CD4-positive, alpha-beta T cell treated with Interleukin-4 for 4 hours (primary cell): ENCODE measurements around the gene PROP1.
"Not testable (repeated sequence)": the region's sequence is repeated elsewhere in the genome, so short reads cannot be mapped to it uniquely, and the experiment has no call there.

Source experiments
- DNase-seq: peaks from one replicate; pipeline ENCODE4 v3.0.0-alpha.2; 2020

The PROP1 gene

DNA sequence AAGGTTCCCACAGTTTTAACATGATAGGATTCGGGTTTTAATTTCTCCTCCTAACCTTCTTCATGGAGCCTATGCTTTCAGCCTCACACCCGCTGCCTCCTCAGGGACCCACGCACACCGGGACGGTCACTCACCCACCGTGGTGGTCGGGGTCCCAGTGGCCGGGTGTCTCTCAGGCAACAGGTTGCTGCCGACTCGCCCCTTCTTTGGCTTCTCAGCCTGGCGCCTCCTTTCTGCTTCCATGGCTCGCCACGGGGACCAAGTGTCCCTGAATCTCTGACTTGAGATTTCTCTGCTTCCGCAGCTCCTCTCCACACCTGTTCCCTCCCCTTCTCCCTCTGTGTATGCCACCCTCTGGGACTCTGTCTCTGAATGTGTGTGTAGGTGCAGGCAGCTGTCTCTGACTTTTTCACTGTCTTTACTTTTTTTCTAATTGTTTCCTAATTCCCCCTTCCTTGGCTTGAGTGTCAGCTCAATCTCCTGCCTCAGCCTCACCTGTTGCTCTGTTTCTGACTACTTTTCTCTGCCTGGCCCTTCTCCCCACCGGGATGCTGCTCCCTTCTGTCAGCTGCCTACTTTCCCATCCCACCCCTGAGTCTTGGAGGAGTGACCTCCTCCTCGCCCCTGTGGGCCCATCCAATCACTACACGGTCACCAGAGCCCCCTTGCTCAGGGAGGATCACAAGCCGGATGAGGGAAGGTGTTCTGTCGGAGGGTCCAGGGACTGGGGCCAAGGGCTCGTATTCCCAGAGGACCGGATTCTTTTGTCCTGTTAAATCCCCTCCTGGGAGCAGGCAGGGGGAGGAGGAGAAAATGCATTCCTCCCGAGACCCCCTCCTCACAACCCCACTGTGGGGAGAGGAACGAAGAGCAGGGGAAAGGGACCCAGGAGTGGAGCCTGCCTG is at the start of gene PROP1:
Gene PROP1 (minus strand): TSS at position 552 of the 905 bp plus-strand sequence. CDS start 309 bp downstream, at position 243.
- DNase-seq, result no peak

DNA sequence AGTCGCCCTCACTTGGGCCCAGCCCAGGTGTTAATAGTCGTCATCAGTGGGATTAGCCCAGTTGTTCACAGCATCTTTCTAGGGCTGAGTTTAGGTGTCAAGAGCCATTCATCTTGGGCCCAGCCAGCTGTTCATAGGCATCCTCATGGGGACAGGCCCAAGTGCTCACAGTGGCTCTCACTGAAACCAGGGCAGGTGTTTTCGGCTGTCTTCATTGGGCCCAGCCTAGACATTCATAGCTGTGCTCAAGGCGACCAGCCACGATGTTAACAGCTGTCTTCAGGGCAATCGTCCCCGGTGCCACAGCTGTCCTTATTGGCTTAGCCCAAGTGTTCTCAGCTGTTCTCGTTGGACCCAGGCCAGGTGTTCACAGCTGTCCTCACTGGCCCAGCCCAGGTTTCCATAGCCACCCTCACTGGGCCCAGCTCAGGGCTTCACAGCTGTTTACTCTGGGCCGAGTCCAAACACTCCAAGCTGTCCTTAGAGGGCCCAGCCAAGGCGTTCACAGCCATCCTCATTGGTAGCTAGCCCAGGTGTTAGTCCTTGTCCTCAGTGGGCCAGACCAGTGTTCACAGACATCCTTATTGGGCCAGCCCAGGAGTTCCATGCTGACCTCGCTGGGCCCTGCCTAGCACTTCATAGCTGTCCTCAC is 23.5 kb upstream of the PROP1 start:
- DNase-seq, result not testable (repeated sequence)

DNA sequence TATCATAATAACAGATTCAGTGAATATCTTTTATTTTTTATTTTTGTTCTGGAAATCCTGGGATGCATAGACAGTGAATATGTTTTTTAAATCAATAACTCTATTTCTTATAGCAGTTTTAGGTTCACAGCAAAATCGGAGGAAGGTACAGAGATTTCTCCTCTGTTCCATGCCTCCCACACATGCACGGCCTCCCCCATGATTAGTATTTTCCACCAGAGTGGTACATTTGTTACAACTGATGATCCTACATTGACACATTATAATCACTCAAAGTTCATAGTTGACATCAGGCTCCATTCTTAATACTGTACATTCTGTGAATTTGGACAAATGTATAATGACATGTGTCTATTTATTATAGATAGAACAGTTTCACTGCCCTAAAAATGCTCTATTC is 16.7 kb upstream of the PROP1 start:
- DNase-seq, result not testable (repeated sequence)

DNA sequence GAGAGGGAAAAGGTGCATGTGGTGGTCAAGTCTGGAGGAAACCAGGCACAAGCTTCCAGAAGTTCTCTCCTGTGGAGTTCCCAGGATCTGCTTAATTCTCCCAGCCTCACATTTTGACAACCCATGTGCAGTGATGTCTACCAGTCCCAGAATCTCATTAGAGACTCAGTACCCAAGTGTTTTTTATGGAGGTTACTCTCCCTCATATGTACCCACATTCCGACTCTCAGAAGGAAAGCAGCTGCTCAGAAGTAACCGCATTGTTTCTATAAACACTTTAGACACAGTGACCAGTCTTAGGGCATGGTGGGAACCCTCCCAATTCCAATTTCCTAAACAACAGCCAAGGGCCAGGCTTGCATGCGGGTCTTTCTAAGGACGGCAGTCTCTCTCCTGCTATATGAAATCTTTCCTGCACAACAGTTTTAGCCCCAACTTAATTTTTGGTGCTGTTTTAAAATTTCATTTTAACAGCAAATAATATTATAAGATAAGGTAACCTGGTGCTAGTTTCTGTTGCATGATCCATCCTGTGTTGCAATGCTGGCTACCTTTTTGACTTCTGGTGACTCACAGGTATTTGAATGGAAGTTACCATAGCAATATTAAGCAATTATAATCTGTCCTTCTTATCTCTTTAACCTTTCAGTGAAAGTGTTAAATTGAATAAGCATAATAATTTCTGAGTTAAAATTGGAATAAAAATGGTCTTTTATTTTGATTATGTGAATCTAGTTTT is 15.9 kb upstream of the PROP1 start:
- not testable (repeated sequence) for DNase-seq

DNA sequence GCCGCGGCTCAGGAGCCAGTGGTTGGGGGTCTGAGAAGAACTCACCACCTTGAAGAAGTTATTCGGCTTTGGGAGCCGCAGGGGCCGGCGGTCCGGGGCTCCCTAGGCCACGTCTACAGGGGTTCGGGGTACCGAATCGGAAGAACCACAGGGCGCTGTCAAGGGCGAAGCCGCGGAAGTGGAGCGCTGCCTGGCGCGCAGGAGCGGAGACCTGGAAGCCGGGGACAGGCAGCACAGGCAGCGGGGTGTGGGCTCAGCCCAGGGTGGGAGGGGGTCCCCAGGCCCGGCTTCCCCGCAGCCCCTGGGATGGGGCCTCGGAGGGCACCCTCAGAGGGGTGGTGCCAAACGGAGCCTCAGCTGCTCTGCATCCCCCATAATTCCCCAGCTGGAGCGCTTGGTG is 11.2 kb upstream of the PROP1 start:
- DNase-seq, result not testable (repeated sequence)

DNA sequence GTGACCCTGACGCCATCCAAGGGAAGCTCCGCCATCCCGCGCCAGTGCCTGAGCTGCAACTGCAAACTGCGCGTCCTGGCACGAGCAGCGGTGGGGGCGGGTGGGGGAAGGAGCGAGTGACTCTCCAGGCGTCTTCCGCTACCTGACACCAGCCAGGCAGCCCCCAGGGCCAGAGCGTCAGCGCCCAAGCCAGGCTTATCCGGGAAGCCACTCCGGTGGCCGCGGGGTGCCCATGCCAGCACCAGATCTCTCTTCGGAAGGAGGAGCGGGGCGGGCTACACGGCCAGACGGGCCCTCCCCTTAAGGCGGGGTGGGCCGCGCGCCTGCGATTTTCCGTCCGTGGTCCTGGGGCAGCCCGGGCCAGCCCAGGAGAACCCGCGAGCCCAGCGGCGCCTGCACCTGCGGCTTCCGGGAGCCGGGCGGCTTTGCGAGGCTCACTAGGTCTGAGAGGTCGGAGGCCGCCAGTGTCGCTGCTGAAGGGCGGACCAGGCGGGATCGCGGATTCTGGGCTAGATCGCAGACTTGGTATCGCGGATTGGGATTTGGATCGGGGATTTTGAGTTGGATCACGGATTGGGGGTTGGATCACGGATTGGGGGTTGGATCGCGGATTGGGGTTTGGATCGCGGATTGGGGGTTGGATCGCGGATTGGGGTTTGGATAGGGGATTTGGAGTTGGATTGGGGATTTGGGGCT is 10.6 kb upstream of the PROP1 start:
- not testable (repeated sequence) for DNase-seq

DNA sequence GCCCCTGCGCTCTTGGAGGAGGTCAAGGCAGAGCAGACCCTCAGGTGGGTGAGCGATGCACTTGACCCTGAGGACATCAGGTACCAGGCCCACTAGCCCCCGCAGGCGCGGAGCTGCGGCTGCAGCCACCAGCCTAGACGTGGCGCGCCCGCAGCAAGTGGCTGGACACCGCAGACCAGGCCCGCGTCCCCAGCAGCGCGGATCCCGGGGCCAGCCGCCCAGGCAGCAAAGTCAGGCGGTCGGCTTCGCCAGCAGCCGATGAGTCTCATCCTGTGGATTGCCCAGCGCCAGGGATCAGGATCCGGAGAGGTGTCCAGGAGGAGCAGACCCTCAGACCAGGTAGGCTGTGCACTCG is 10.1 kb upstream of the PROP1 start:
- DNase-seq, result not testable (repeated sequence)

DNA sequence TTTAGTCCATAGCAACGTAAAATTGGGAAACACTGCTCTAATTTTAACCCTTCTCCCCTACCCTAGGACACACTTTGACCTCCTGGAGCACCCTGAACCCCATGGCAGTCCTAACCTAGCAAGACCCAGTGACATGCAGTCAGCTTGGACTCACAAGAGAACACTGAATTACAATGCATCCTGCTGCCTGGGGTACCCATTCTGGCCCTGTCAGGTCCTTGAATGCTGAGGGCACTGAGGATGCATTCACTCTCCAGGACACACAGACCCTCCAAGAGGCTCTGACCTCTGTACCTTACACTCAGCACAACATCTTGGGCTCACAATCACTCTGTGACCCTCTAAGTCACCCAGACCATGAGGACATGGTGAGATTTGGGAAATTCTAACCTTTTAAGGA is 1.8 kb upstream of the PROP1 start:
- no peak for DNase-seq

DNA sequence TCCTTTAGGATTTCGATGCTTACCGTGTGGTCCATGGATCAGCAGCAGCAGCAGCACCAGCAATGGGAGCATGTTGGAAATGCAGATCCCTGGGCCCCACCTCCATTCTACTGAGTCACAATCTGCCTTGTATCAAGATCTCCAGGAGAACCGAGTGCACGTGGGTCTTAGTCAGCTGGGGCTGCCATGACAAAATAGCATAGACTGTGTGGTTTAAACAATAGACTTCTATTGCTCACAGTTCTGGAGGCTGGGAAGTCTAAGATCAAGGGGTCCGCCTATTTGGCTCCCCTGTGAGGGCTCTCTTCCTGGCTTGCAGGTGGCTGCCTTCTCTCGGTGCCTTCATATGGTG is 1.3 kb upstream of the PROP1 start:
- no peak for DNase-seq

DNA sequence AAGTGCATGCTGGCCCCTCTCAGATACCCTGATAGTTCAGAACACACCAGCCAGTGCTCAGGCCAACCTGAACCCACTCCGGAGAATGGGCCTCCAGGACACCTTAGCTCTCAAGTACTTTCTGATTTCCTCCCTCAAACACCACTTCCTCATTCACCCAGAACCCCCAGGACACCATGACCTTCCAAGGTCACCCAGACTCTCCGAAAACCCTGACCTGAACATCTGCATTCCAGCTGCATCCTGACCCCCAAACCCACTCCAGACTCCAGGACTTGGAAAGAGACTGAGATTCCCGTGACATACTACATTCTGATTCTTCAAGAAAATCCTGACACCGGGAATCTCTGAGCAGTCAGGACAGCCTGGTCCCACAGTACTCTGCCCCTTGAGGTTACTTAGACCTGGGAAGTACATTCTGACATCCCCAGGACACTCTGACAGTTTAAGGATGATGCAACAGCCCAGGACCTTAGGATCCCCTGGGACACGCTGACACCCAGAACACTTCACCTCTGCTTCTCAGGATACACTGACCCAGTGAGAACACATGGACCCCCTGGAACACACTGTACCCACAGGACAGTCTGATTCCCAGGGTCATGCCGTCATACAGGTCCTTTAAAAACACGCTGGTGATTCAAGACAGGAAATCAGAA is 747 bp upstream of the PROP1 start:
- DNase-seq, result no peak

DNA sequence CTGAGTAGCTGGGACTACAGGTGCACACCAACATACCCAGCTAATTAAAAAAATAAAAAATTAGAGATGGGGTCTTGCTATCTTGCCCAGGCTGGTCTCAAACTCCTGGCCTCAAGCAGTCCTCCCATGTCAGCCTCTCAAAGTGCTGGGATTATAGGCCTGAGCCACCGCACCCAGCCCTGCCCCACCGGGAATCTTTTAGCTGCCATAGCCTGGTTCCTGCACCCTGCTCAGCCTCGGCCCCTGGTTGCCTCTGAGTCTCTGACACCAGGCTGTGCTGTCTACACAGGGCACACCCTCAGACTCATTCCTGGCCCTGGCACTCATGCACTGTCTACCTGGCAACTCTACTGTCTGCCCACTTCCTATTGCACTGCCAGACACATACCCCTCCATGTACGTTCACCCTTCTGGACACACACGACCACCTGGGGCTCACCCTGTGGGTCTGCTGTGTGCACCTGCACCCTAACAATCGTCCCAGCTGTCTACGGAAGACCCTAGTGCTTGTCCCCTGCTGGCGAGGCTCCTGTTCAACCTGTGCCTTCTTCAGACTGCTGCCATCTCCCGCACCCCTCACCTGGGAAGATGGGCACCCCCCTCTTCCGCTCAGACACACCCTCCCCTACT is 1.4 kb downstream of the PROP1 start:
- no peak for DNase-seq

DNA sequence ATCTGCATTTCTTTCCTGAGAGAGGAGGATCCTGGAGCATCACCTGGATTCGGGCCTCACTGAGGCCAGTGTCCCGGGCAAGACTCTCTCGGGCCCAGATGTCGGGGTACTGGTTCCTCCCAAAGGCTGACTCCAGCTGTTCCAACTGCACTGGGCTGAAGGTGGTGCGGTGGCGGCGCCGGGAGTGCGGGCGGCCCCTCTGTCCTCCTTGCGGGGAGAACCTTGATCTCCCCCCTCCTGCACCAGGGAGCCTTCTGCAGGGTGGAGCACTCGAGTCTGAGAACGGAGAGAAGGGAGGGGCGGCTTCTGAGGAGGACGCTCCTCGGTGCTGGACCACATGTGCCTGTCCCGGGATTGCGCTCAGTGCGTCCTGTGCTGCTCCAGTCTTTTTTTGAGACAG is 2.0 kb downstream of the PROP1 start:
- DNase-seq, result no peak

DNA sequence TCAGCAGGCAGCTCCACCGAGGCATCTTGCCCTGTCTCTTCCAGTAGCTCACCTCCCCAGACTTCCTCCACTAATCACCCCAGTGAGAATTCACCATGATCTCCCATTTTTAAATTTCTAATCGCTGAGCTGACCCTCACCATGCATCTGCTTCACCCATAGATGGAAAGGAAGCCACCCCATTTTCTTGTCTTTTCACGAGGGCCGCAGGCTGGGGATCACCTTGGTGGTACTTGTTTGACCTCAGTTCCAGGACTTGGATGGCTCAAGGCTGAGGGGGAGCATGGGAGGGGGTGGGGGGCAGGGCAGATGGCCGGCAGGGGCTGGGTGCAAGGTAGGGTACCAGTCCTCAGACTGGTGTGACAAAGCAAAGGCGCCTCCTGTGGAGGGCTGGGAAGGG is 3.6 kb downstream of the PROP1 start:
- no peak for DNase-seq

DNA sequence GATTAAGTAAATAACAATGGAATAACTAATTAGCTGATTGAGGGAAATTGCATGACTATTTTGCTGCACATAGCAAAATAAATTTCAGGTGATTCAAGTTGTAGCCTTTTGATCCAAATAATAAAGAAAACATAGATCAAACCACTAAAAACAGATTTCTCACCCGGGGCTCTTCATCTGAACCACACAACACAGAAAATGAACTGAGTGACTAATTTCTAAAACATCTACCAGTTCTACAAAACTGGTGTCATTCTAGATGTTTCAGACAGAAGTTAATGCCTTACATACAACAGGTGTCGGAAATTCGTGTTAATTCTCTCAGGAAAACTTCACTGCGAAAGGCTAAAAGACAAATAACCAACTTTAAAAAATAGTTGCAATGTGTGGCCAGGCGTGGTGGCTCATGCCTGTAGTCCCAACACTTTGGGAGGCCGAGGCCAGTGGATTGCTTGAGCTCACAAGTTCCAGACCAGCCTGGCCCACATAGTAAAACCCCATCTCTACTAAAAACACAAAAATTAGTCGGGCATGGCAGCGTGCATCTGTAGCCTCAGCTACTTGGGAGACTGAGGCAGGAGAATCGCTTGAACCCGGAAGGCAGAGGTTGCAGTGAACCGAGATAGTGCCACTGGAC is 6.9 kb downstream of the PROP1 start:
- no peak for DNase-seq

DNA sequence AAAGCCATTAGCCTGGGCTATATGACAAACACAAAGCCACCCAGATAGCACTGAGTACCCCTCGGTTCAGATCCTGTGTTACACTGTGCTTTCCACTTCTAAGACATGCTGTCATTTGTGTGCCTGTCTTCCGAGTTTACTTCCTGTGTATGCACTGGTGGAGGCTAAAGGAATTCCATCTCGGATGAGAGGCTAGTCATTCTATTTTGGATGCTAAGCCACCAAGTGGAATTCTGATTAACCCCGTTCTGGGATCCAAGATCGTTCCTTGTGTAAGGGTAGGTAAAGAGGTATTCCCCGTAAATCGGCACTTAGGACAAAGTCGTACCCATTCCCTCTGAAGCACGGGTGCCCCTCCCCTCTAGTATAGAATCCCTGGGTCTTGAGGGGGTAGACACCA is 8.7 kb downstream of the PROP1 start:
- no peak for DNase-seq

DNA sequence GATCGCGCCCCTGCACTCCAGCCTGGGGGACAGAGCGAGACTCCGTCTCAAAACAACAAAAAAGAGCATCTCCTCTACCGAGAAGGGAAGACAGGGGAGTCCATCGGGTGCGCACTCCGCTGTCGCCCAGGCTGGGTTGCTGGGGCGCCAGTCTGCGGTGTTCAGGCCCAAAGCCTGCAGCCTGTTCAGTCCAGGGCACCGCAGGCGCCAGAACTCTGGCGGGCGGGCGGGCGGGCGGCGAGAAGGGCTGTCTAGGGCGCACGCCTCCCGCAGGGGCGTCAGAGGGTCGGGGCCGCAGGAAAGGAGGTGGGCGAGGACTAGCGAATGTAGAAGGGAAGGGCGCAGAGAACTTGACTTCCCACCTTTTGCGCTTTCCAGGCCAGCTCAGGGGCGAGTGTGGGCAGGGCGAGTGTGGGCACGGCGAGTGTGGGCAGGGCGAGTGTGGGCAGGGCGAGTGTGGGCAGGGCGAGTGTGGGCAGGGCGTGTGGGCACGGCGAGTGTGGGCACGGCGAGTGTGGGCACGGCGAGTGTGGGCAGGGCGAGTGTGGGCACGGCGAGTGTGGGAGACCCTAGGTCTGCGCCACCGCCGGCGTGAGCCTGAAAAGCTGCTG is 10.5 kb downstream of the PROP1 start:
- no peak for DNase-seq

DNA sequence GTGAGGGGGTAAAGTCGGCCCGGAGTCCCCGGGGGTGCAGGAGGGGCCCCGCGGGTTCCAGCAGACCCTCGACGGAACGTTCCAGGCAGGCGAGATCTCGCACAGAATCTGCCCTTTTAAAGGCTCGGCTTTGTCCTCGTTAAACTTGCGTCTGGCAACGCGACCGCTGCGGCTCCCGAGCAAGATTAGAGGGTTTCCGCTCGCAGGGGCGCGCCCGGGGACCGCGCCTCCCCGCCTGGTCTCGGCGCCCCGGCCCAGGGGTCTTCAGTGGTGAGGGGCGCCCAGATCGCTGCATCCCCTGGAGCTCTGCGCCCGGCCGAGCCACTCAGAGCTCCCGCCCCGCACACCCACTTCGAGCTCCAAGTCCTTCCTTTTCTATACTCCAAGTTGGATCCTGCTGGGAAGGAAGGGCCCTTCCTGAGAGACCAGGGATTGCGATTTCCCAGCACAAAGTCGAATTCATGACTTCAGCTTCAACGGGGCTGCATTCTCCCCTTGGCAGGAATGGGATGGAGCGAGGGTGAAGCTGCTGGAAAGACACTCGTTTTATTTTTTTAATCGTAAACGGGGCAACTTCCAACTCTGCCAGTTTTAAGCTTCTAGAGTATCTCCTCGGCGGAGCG is 11.3 kb downstream of the PROP1 start:
- no peak for DNase-seq

DNA sequence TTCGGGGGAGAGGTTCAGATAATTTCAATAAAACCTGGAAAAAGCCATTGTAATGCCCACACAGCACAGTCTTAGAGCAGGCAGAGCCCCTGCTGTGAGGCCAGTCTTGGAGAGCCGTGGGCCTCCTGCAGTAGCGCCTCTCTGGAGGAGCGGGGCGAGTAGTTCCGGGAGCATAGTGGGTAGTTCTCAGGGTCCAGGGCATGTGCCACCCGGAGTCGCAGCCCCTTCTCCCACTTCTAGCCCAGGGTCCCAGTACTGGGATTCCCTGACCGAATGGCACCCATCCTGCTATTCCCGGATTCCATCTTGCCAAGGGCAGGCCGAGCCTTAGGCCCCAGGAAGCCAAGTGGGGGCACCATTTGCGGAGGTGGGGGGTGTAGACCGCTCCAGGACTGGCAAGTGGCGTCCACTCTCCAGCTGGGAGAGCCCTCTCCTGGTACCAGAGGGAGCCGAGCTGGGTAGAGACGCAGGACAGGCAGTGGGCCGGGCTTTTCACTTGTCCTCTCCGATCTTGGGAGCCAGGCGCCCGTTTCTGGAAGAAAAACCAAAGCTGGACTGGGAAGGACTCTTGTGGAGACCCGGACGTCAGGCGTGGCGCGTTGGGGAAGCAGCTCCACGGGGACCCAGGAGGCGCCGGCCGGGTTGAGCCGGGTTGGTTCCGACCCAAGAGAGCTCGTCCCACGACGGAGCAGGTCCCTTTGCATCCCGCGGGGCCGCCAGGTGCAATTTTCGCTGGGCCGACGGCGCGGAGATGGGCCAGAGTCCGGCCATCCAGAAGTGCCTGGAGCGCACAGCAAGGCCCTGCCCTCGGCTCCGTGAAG is 12.1 kb downstream of the PROP1 start:
- DNase-seq, result no peak

DNA sequence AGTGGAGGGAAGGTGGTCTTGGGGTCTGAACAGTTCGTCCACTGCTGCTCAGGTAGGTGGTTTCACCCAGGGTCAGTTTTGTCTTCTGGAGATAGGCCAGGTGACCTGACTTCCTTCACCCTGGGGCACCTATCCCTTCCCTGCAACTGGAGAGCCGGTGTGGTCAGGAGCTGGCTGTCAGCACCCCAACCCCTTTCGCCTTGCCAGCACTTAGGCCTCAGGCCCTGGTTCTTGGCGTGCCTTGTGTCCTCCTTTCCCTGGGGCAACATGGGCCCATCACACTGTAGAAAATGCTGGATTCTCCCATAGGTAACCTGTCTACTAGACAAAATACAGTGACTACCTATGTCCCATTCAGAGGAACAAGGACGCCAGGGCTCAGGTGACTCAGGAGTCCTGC is 13.1 kb downstream of the PROP1 start:
- DNase-seq, result no peak
